HepG2 (cell line): ENCODE results near the gene BET1L. TPM values are rescaled to one million over a fixed set of nuclear protein-coding genes. Genes with fewer than 3 reads are reported as not detected.

ENCODE experiments used
- AHR ChIP-seq: IDR thresholded peaks from 2 replicates; pipeline ENCODE4 v1.6.1; 2018; ENCODE audit warnings: missing genetic modification reagents, missing compliant biosample characterization
- CENPT ChIP-seq: sonication (generic); formaldehyde crosslinking; IDR thresholded peaks from 2 replicates; pipeline ENCODE4 v1.8.0; 2022; ENCODE audit warnings: low read depth, mild to moderate bottlenecking, moderate library complexity, missing genetic modification reagents
- DMAP1 ChIP-seq: IDR thresholded peaks from 2 replicates; pipeline ENCODE4 v1.6.1; 2016
- FOXO1 ChIP-seq: sonication (generic); formaldehyde crosslinking; IDR thresholded peaks from 2 replicates; pipeline ENCODE4 v1.4.0; 2020; ENCODE audit warnings: missing genetic modification reagents
- JARID2 ChIP-seq: sonication (generic); formaldehyde crosslinking; IDR thresholded peaks from 2 replicates; pipeline ENCODE4 v1.8.1; 2023; ENCODE audit warnings: missing genetic modification reagents, inconsistent platforms; ENCODE audit not compliant: insufficient replicate concordance
- JUNB ChIP-seq: sonication (generic); formaldehyde crosslinking; IDR thresholded peaks from 2 replicates; pipeline ENCODE4 v1.8.0; 2022; ENCODE audit warnings: missing genetic modification reagents, mild to moderate bottlenecking, borderline replicate concordance
- MATR3 ChIP-seq: sonication (generic); formaldehyde crosslinking; IDR thresholded peaks from 2 replicates; pipeline ENCODE4 v1.4.0; 2020; ENCODE audit warnings: missing genetic modification reagents
- RBM39 ChIP-seq: fragments of 200-400 bp; formaldehyde crosslinking; IDR thresholded peaks from one replicate; pipeline ENCODE4 v1.6.1; 2018; ENCODE audit warnings: antibody characterized with exemption, mild to moderate bottlenecking, low read depth, low read length; ENCODE audit not compliant: poor library complexity, severe bottlenecking
- SAP130 ChIP-seq: IDR thresholded peaks from 2 replicates; pipeline ENCODE4 v1.6.1; 2016; ENCODE audit warnings: low read depth
- ZFP82 ChIP-seq: sonication (generic); formaldehyde crosslinking; IDR thresholded peaks from 2 replicates; pipeline ENCODE4 v1.5.1; 2020; ENCODE audit warnings: mild to moderate bottlenecking, missing genetic modification reagents, borderline replicate concordance
- ZNF337 ChIP-seq: sonication (generic); formaldehyde crosslinking; IDR thresholded peaks from 2 replicates; pipeline ENCODE4 v1.5.1; 2020; ENCODE audit warnings: missing genetic modification reagents, low read depth, mild to moderate bottlenecking, borderline replicate concordance
- ZNF569 ChIP-seq: sonication (generic); formaldehyde crosslinking; IDR thresholded peaks from 2 replicates; pipeline ENCODE4 v1.5.0; 2020; ENCODE audit warnings: mild to moderate bottlenecking, missing genetic modification reagents, moderate library complexity, borderline replicate concordance
- ZNF672 ChIP-seq: sonication (generic); formaldehyde crosslinking; IDR thresholded peaks from 2 replicates; pipeline ENCODE4 v1.8.1; 2022; ENCODE audit warnings: missing genetic modification reagents
- ZNF674 ChIP-seq: sonication (generic); formaldehyde crosslinking; IDR thresholded peaks from 2 replicates; pipeline ENCODE4 v1.5.0; 2020; ENCODE audit warnings: low read depth, mild to moderate bottlenecking, missing genetic modification reagents
- ZSCAN22 ChIP-seq: sonication (generic); formaldehyde crosslinking; IDR thresholded peaks from 2 replicates; pipeline ENCODE4 v1.4.0; 2020; ENCODE audit warnings: mild to moderate bottlenecking, missing genetic modification reagents
- polyA plus RNA-seq, 8 experiments: library from polyadenylated mRNA; depleted of rRNA in 3 of 8; stranded (reverse) in 7 of 8; unstranded in 1 of 8; fragments of >200 nt; fragmentation: Illumina TruSeq in 4 of 8; extraction: Trizol in 4 of 8; gene quantifications; 2 replicates each; pipeline versions ENCODE4 v1.2.1 to v1.2.3, GENCODE V29; 2011 to 2016; ENCODE audit warnings: low read depth in 4 of 8, missing spikeins in 1 of 8, mixed read lengths in 1 of 8; ENCODE audit not compliant: insufficient read depth in 1 of 8
- total RNA-seq, 5 experiments: library from RNA; depleted of rRNA; stranded (reverse); fragments of >200 nt; fragmentation: Illumina TruSeq; extraction: Trizol; gene quantifications; 2 replicates each; pipeline ENCODE4 v1.2.3, GENCODE V29; 2016; ENCODE audit warnings: low read depth in 1 of 5
- TF ChIP-seq, protein P1 (sequence below): sonication (generic); formaldehyde crosslinking; IDR thresholded peaks from 2 replicates; pipeline ENCODE4 v1.4.0; 2020; ENCODE audit warnings: missing genetic modification reagents
- TF ChIP-seq, protein P2 (sequence below): sonication (generic); formaldehyde crosslinking; IDR thresholded peaks from 2 replicates; pipeline ENCODE4 v1.9.0; 2022; ENCODE audit warnings: missing genetic modification reagents, mild to moderate bottlenecking, borderline replicate concordance
- TF ChIP-seq, protein P3 (sequence below): IDR thresholded peaks from 2 replicates; pipeline ENCODE4 v1.6.1; 2016; ENCODE audit warnings: mild to moderate bottlenecking

The BET1L gene
- total and polyA plus RNA-seq, 2 of the 13 experiments (the other 11 are each of a cell fraction or from before 2014, with no cell fraction given): 26.2 to 59.6 TPM

DNA sequence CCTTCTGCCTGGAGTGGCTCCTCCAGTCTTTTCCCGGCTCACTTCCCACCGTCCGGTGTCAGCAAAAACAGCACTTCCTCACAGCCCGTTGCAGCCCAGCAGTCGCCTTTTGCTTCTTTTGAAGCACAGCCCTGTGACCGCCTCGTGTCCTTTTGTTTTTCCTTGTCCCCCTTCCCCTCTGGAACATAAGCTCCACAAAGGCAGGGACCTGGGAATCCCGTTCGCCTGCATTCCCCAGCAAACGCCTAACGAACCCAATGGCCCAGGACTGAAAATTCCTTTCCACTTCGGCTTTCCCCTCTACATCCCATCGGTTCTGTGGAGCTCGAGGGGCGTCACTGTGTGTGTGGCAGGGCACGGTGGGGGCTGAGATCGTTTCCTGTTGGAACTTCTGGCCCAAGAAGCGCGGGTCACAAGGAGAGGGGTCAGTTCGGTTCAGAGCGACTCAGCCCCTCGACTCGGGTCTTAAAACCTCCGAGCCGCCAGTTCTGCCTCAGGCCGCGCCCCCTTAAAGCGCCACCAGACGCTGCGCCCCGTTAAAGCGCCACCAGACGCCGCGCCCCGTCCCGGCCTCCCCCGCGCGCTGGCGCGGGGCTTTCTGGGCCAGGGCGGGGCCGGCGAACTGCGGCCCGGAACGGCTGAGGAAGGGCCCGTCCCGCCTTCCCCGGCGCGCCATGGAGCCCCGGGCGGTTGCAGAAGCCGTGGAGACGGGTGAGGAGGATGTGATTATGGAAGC is 1.1 kb upstream of the BET1L start (continued):
- TF ChIP-seq, protein P1, sequence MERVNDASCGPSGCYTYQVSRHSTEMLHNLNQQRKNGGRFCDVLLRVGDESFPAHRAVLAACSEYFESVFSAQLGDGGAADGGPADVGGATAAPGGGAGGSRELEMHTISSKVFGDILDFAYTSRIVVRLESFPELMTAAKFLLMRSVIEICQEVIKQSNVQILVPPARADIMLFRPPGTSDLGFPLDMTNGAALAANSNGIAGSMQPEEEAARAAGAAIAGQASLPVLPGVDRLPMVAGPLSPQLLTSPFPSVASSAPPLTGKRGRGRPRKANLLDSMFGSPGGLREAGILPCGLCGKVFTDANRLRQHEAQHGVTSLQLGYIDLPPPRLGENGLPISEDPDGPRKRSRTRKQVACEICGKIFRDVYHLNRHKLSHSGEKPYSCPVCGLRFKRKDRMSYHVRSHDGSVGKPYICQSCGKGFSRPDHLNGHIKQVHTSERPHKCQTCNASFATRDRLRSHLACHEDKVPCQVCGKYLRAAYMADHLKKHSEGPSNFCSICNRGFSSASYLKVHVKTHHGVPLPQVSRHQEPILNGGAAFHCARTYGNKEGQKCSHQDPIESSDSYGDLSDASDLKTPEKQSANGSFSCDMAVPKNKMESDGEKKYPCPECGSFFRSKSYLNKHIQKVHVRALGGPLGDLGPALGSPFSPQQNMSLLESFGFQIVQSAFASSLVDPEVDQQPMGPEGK (CRISPR knock-in tag): peak; percentile 43; the same call in 1 of the 2 replicates
- TF ChIP-seq FOXO1 (CRISPR knock-in tag): 0 out of 2 replicates have a peak, but pooled peaks have one; percentile 13
- peak; percentile 42; the same call in 1 of the 2 replicates for TF ChIP-seq ZNF337 (CRISPR knock-in tag)
- TF ChIP-seq ZNF674 (CRISPR knock-in tag): no peak
- peak; percentile 87 for TF ChIP-seq SAP130 (CRISPR knock-in tag)
- no peak for TF ChIP-seq JUNB (CRISPR knock-in tag)
- TF ChIP-seq, protein P2, sequence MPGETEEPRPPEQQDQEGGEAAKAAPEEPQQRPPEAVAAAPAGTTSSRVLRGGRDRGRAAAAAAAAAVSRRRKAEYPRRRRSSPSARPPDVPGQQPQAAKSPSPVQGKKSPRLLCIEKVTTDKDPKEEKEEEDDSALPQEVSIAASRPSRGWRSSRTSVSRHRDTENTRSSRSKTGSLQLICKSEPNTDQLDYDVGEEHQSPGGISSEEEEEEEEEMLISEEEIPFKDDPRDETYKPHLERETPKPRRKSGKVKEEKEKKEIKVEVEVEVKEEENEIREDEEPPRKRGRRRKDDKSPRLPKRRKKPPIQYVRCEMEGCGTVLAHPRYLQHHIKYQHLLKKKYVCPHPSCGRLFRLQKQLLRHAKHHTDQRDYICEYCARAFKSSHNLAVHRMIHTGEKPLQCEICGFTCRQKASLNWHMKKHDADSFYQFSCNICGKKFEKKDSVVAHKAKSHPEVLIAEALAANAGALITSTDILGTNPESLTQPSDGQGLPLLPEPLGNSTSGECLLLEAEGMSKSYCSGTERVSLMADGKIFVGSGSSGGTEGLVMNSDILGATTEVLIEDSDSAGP (CRISPR knock-in tag): peak; percentile 98
- TF ChIP-seq DMAP1: peak; percentile 42; the same call in 1 of the 2 replicates
- TF ChIP-seq AHR (CRISPR knock-in tag): no peak
- TF ChIP-seq, protein P3, sequence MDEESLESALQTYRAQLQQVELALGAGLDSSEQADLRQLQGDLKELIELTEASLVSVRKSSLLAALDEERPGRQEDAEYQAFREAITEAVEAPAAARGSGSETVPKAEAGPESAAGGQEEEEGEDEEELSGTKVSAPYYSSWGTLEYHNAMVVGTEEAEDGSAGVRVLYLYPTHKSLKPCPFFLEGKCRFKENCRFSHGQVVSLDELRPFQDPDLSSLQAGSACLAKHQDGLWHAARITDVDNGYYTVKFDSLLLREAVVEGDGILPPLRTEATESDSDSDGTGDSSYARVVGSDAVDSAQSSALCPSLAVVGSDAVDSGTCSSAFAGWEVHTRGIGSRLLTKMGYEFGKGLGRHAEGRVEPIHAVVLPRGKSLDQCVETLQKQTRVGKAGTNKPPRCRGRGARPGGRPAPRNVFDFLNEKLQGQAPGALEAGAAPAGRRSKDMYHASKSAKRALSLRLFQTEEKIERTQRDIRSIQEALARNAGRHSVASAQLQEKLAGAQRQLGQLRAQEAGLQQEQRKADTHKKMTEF (CRISPR knock-in tag): no peak
- no peak for TF ChIP-seq CENPT (CRISPR knock-in tag)
- TF ChIP-seq ZFP82 (CRISPR knock-in tag): no peak
- peak; percentile 55 for TF ChIP-seq RBM39
- no peak for TF ChIP-seq ZNF569 (CRISPR knock-in tag)
- no peak for TF ChIP-seq ZSCAN22 (CRISPR knock-in tag)
- TF ChIP-seq MATR3: no peak
- TF ChIP-seq ZNF672: no peak
- no peak for TF ChIP-seq JARID2
